Measurements from ENCODE around the gene MIER1.

Gene MIER1

DNA sequence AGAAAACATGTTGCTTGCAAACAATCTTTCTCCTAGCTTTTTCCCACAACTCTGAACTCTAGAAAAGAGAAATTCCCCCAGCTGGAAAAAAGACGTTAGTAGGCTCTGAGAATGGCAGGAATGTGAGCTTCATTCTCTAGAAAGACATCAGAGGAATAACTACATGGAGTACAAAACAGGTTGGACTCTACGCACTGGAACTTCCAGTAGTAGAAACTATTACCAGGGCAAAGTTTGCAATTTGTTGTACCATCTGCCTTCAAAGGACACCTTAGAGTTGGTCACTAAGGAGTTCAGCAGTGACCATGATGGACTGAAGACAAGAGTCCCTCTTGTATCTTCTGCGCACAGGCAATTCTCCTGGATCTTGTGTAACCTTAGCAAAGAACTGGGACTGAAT, 68.3 kb downstream of the MIER1 start:
- ATAC-seq (replicated peaks) (no peak), DNase-seq (no peak)
- no peaks in the 10 kb centered on the region for H3K9me3 Mint-ChIP-seq
- peaks cover 17% of the 10 kb centered on the region for H3K36me3 Mint-ChIP-seq (ENCODE audit: insufficient read depth)
- peaks cover 5 to 9% of the 10 kb centered on the region in 2 donors for H3K4me1 Mint-ChIP-seq (ENCODE audit: low read depth in 2 of 2)
- H3K27ac Mint-ChIP-seq, result no peak overlapping the region
- H3K4me3 Mint-ChIP-seq, result no peak overlapping the region
- H3K27me3 Mint-ChIP-seq, result no peaks in the 10 kb centered on the region

DNA sequence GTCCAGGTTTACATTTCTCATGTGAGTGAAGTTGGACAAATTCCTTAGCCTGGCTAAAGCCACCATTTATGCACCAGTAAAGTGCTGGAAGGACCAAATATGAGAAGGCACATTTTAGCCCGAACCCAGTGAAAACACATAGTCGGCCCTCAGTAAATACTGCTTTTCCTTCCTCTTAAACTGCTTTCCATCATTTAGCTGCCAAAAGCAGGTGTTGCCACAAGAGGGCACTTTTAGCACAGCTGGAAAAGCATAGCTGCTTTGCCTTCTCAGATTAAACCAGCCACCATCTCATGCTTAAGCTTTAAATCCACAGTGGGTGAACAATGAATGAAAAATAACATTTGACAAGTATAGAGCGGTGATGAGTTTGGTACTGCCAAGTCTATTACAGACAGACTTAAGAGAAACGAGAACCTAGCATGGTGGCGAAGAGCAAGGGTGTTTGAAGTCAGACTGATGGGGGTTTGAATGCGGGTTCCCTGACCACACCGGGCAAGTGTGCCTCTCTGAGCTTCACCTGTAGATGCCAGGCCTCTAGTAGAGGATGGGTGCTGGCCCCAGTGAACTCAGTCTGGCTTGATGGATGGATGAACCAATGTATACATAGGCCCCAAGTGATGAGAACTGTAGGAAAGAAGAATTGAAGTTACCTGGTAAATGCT, 71.4 kb downstream of the MIER1 start:
- H3K27ac Mint-ChIP-seq, result peak overlapping the region; percentile 46 to 77
- H3K27me3 Mint-ChIP-seq, result no peaks in the 10 kb centered on the region
- H3K36me3 Mint-ChIP-seq (ENCODE audit: insufficient read depth), result peaks cover 11% of the 10 kb centered on the region
- H3K4me1 Mint-ChIP-seq (ENCODE audit: low read depth in 2 of 2), result peaks cover 6 to 11% of the 10 kb centered on the region in 2 donors
- DNase-seq (peak; percentile 35 to 43 (median 37)), ATAC-seq (replicated peaks) (peak; percentile 74)
- no peaks in the 10 kb centered on the region for H3K9me3 Mint-ChIP-seq
- H3K4me3 Mint-ChIP-seq, result no peak overlapping the region

DNA sequence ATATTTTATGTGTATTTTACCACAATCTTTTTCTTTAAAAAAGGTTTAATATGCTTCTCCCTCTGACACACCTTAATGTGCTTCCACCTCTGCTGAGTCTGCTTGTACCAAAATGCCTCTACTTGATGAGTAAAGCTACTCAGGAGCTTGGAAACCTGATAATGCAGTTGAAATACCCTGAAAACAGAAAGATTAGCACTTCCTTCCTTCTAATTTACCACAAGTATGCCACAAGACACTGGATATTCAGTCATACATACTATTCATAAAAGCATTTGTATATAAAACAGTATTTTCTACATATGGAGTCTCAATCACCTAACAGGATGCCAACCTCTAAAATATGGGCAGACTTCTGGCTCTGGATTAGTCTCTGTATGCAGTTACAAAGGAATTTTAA, 74.2 kb downstream of the MIER1 start:
- peaks cover 13% of the 10 kb centered on the region for H3K36me3 Mint-ChIP-seq (ENCODE audit: insufficient read depth)
- no peaks in the 10 kb centered on the region for H3K27me3 Mint-ChIP-seq
- H3K4me1 Mint-ChIP-seq (ENCODE audit: low read depth in 2 of 2), result peaks cover 6 to 18% of the 10 kb centered on the region in 2 donors
- no peaks in the 10 kb centered on the region for H3K9me3 Mint-ChIP-seq
- H3K4me3 Mint-ChIP-seq, result no peak overlapping the region
- peak overlapping the region; percentile 36 to 55 for H3K27ac Mint-ChIP-seq
- ATAC-seq (replicated peaks) (no peak), DNase-seq (no peak)

DNA sequence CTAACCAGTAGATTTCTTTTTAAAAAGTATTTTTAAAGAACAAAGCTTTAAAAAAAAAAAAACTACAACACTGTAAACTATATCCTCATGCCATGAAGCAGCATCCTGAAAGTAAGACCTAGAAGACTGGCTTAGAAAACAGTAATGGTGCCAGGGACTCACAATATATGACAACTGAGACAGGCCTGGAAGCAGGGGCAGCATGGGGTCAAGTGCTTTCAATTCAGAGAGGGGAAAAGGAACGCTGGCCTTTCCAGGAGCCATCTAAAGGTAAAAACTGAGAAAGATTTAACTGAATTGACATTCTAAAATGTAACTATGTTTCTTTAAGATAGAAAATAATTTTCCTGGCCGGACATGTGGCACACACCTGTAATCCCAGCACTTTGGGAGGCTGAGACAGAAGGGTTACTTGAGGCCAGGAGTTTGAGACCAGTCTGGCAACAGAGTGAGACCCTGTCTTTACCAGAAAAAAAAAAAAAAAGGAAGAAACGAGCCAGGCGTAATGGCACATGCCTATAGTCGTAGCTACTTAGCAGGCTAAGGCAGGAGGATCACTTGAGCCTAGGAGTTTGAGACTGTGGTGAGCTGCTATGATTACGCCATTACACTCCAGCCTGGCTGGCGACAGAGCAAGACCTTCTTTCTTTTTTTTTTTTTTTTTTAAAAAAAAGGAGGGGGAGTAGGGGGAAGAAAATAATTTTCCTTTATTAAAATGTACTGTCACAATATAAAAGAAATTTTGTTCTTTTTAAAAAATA, 75.0 kb downstream of the MIER1 start:
- H3K9me3 Mint-ChIP-seq, result no peaks in the 10 kb centered on the region
- no peak for DNase-seq
- ATAC-seq (replicated peaks), result no peak
- H3K4me1 Mint-ChIP-seq (ENCODE audit: low read depth in 2 of 2), result peaks cover 6 to 18% of the 10 kb centered on the region in 2 donors
- H3K27ac Mint-ChIP-seq, result peak overlapping the region; percentile 29 to 55
- H3K4me3 Mint-ChIP-seq, result no peak overlapping the region
- H3K36me3 Mint-ChIP-seq (ENCODE audit: insufficient read depth), result peaks cover 13% of the 10 kb centered on the region
- no peaks in the 10 kb centered on the region for H3K27me3 Mint-ChIP-seq

DNA sequence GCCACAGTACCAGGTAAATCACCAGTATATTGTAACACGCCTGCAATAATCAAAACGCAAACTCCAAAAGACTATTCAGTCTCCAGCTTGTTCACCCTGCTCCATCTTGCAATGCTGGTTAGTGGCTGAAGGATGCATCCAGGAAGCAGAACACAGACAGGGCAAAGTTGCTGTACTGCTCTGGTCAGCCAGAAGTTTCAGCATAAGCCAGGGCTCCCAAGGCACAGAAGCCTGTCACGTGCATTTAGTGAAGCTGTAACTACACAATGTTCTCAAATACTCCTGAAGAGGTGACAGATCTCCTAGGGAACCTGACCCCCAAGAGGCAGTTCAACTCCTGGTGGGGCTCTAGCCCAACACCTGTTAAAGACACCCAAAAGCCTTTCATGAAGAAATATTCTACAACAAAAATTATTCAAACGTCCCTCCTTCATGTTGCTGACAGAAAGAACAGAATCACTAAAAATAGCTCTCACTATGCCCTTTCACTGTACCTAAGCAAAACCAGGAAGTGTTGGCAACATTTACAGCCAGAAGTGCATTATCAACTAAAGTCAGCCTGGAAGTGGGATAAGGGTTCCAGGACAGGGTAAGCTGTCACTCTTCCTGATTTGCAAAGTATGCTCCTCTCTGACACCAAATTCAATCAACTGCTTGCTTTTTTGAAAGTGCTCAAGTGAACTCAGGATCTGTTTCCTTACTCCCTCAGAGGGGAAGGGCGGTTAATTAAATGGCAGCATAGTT, 77.1 kb downstream of the MIER1 start:
- Mint-ChIP-seq H3K36me3 (ENCODE audit: insufficient read depth) (peaks cover 16% of the 10 kb centered on the region), H3K27ac (peak overlapping the region; percentile 20 to 22), H3K9me3 (no peaks in the 10 kb centered on the region), H3K27me3 (no peaks in the 10 kb centered on the region), H3K4me1 (ENCODE audit: low read depth in 2 of 2) (peaks cover 6 to 10% of the 10 kb centered on the region in 2 donors), H3K4me3 (no peak overlapping the region)
- no peak for ATAC-seq (replicated peaks)
- no peak for DNase-seq

DNA sequence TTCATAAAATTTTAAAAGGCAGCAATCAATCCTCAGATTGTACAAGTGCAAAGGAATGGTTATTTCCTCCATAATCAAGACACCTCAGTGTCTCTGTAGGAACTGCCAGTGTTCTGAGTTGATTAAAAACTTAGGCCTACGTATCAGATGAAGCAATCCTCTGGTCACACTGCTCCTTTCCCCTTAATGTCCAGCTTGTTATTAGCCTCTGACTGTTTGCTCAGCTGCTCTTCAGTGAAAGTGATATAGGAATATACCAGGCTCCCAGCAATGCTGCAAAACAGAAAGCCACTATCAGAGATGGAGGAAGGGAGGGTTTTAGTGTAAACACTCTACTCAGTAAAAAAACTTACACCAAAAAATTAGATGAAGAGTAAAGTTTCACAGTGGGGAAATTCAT, 79.4 kb downstream of the MIER1 start:
- H3K27me3 Mint-ChIP-seq, result no peaks in the 10 kb centered on the region
- H3K4me1 Mint-ChIP-seq (ENCODE audit: low read depth in 2 of 2), result peaks cover 6 to 7% of the 10 kb centered on the region in 2 donors
- no peaks in the 10 kb centered on the region for H3K9me3 Mint-ChIP-seq
- peaks cover 16% of the 10 kb centered on the region for H3K36me3 Mint-ChIP-seq (ENCODE audit: insufficient read depth)
- no peak overlapping the region for H3K4me3 Mint-ChIP-seq
- no peak for ATAC-seq (replicated peaks)
- no peak for DNase-seq
- peak overlapping the region; percentile 29 to 49 for H3K27ac Mint-ChIP-seq

DNA sequence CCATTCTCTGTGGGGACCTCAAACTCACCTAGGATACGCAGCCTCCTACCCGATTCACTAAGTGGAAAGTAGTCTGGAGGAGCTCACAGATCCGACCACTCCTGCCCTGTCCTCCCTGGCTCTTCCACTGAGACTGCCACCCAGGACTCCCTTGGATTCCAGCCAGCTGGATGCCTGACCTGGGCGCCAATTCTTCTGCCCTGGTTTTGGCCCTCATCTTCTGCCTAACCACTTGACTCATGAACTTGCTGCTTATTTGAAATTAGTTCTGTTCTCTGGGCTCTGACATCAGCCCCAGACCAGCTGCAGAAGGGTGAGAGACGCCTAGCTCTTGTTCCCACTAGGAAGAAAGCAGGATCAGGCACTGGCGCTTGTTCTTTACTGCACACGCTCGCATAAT, 80.3 kb downstream of the MIER1 start:
- no peaks in the 10 kb centered on the region for H3K9me3 Mint-ChIP-seq
- no peak for DNase-seq
- peaks cover 17% of the 10 kb centered on the region for H3K36me3 Mint-ChIP-seq (ENCODE audit: insufficient read depth)
- ATAC-seq (replicated peaks), result no peak
- no peak overlapping the region for H3K4me3 Mint-ChIP-seq
- peak overlapping the region in 1 of 2 donors; percentile 64 for H3K27ac Mint-ChIP-seq
- peaks cover 7% of the 10 kb centered on the region in 2 donors for H3K4me1 Mint-ChIP-seq (ENCODE audit: low read depth in 2 of 2)
- H3K27me3 Mint-ChIP-seq, result no peaks in the 10 kb centered on the region

DNA sequence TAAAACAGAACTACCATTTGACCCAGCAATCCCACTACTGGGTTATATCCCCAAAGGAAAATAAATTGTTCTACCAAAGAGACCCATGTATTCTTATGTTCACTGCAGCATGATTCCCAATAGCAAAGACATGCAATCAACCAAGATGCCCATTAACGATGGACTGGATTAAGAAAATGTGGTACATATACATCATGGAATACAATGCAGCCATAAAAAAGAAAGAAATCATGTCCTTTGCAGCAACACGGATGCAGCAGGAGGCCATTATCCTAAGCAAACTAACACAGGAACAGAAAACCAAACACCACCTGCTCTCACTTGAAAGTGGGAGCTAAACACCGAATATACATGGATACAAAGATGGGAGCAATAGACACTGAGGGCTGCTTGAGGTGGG, 85.0 kb downstream of the MIER1 start:
- DNase-seq (no peak), ATAC-seq (replicated peaks) (no peak)
- Mint-ChIP-seq H3K36me3 (ENCODE audit: insufficient read depth) (peaks cover 23% of the 10 kb centered on the region), H3K27ac (peak overlapping the region in 1 of 2 donors; percentile 1), H3K9me3 (no peaks in the 10 kb centered on the region), H3K27me3 (no peaks in the 10 kb centered on the region), H3K4me3 (no peak overlapping the region), H3K4me1 (ENCODE audit: low read depth in 2 of 2) (peaks cover 0 to 7% of the 10 kb centered on the region in 2 donors)

DNA sequence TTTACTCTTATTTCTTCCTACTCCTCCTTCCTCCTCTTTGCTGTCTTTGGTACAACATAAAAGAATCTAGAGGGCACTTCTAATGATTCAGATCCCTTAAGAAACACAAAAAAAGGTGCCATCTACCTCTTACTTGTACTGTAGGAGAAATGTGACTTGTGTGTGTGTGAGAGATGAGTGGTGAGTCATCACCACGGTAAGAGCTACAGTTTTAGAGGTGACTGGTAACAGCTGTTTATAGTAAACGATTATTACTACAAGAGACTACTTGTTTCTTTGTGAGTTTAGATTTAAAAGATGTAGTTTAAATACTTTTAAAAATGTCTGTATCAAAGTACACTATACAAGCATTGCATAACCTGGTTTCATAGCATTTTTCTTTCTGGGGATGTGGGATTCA, 88.8 kb downstream of the MIER1 start:
- H3K27ac Mint-ChIP-seq, result no peak overlapping the region
- no peaks in the 10 kb centered on the region for H3K27me3 Mint-ChIP-seq
- DNase-seq (no peak), ATAC-seq (replicated peaks) (no peak)
- H3K4me3 Mint-ChIP-seq, result no peak overlapping the region
- peaks cover 22% of the 10 kb centered on the region for H3K36me3 Mint-ChIP-seq (ENCODE audit: insufficient read depth)
- H3K4me1 Mint-ChIP-seq (ENCODE audit: low read depth in 2 of 2), result peaks cover 0 to 2% of the 10 kb centered on the region in 2 donors
- H3K9me3 Mint-ChIP-seq, result no peaks in the 10 kb centered on the region

DNA sequence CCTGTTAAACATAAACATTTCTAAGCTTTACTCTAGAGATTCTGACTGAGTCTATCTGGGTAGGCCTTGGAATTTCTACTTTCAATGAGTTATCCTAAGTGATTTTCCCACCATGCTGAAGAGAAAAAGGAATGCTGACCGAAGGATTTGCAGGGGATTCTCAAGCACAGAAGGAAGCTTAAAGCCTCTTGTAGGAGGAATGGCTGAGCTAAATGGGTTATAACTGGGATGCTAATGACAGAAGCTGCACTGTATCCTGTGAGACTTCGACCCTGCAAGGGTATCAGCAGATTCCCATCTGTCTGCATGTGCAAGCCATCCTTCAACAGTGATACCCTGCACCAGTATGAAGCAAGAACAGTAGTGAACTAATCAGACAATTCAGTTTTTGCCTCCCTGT, 93.8 kb downstream of the MIER1 start:
- Mint-ChIP-seq H3K27me3 (no peaks in the 10 kb centered on the region), H3K4me1 (ENCODE audit: low read depth in 2 of 2) (no peaks in the 10 kb centered on the region), H3K9me3 (no peaks in the 10 kb centered on the region), H3K27ac (no peak overlapping the region), H3K4me3 (no peak overlapping the region), H3K36me3 (ENCODE audit: insufficient read depth) (peaks cover 23% of the 10 kb centered on the region)
- ATAC-seq (replicated peaks) (no peak), DNase-seq (no peak)

DNA sequence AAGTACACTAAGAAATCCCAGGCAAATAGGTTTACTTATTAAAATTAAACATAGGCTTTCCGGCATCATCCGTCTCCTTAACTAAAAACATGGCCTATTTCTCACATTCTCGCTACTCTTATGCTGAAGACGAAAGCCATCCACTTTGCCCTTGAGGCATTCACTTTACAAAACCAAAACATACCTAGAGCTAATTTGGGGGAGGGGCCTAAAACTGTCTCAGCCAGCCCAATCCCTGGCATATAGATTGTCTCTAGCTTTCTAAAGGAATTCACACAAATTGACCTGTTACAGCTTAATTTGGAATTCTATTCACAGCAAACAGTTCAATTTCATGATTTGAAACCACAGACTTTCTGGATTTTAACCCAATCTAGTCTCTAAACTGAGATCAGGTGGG, 94.3 kb downstream of the MIER1 start:
- Mint-ChIP-seq H3K4me3 (no peak overlapping the region), H3K27ac (no peak overlapping the region), H3K36me3 (ENCODE audit: insufficient read depth) (peaks cover 27% of the 10 kb centered on the region), H3K27me3 (no peaks in the 10 kb centered on the region), H3K9me3 (no peaks in the 10 kb centered on the region), H3K4me1 (ENCODE audit: low read depth in 2 of 2) (no peaks in the 10 kb centered on the region)
- ATAC-seq (replicated peaks), result no peak
- DNase-seq, result no peak

DNA sequence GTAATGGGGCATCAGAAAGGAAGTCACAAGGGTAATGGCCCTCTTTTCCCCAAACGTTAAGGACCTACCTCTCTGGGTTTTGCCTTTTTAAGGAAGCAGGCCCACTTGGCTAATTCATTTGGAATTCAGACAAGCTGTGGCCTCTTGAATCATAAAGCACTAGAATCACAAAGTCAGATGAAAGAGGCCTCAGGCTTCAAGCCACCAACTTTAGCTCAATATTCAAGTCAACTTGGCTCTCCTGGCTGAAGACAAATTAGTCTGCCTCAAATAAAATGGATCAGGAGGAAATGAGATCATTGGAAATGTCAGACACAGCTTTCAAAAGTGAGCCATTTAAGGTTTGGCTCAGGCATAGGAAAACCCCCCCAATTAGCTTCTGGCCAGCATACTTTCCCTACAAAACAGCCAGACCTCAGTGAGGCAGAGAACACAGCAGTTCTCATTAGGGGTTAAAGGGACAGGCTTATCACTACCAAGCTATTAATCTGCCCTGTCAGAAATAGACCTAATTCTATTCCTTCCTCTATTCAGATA, 94.9 kb downstream of the MIER1 start:
- Mint-ChIP-seq H3K36me3 (ENCODE audit: insufficient read depth) (peaks cover 27% of the 10 kb centered on the region), H3K4me3 (no peak overlapping the region), H3K27me3 (no peaks in the 10 kb centered on the region), H3K27ac (no peak overlapping the region), H3K4me1 (ENCODE audit: low read depth in 2 of 2) (no peaks in the 10 kb centered on the region), H3K9me3 (no peaks in the 10 kb centered on the region)
- ATAC-seq (replicated peaks) (no peak), DNase-seq (no peak)

DNA sequence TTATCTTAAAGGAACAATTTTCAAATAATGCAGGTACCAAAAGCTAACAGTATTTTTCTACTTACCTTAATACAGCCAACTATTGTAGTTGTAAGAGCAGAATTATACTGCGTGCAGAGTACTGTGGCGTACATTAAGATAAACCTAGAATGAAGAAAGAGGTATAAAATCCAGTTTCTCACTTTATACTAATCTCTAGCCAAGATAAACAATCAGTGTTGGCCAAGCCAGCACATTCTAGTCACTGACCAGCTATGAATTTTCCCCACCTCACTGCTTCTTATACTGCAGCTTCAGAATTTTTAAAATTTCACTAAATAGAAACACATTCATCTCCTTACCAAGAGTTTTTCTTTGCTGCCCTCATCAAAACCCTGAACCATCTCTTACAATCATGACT, 95.5 kb downstream of the MIER1 start:
- H3K27me3 Mint-ChIP-seq, result no peaks in the 10 kb centered on the region
- H3K36me3 Mint-ChIP-seq (ENCODE audit: insufficient read depth), result peaks cover 26% of the 10 kb centered on the region
- no peak overlapping the region for H3K4me3 Mint-ChIP-seq
- no peaks in the 10 kb centered on the region for H3K9me3 Mint-ChIP-seq
- no peaks in the 10 kb centered on the region for H3K4me1 Mint-ChIP-seq (ENCODE audit: low read depth in 2 of 2)
- no peak for ATAC-seq (replicated peaks)
- no peak overlapping the region for H3K27ac Mint-ChIP-seq
- DNase-seq, result no peak
